GM18505 (cell line): ENCODE measurements around the gene NR2C1.
"Not testable (repeated sequence)": the region's sequence is repeated elsewhere in the genome, so short reads cannot be mapped to it uniquely, and the experiment has no call there.

Experiments
- ATAC-seq: cut with Tn5 transposase; IDR thresholded peaks from one replicate; pipeline ENCODE4 v1.9.1; 2021; ENCODE audit not compliant: unreplicated experiment
- POLR2A ChIP-seq: IDR thresholded peaks from 4 replicates; pipeline ENCODE4 v1.6.1; 2011; ENCODE audit warnings: borderline replicate concordance; ENCODE audit not compliant: insufficient read depth, insufficient read length; ENCODE audit errors: extremely low read depth

Gene NR2C1

GRCh38 chr12:95003213-95003920, 70.1 kb downstream of the NR2C1 start, which contains the start of gene NDUFA12:
NDUFA12 (minus strand) TSS chr12:95003697; CDS start chr12:95003680, 17 bp downstream.
- peak; percentile 99 for ATAC-seq
- peak; percentile 97 for TF ChIP-seq POLR2A

DNA sequence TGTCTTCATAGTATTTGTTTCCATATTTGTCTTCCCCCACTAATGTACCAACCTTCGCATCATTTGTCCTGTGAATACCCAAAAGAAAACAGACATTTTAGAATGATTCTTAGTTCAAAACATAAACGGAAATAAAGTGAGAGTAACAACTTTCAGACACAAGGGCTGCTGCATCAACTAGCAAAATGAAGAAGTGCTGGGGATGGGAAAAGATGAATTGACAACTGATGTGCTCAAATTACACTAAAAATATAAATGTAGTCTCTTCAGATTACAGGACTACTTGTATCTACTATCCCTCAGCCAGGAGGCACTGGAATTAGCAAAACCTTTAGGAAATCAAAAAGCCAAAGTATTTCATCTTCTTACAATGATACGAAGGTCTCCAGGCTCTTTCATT, 70.7 kb downstream of the NR2C1 start:
- TF ChIP-seq POLR2A = no peak
- ATAC-seq = no peak

GRCh38 chr12:94998326-94998725, 75.1 kb downstream of the NR2C1 start:
- ATAC-seq = no peak
- TF ChIP-seq POLR2A = no peak

DNA sequence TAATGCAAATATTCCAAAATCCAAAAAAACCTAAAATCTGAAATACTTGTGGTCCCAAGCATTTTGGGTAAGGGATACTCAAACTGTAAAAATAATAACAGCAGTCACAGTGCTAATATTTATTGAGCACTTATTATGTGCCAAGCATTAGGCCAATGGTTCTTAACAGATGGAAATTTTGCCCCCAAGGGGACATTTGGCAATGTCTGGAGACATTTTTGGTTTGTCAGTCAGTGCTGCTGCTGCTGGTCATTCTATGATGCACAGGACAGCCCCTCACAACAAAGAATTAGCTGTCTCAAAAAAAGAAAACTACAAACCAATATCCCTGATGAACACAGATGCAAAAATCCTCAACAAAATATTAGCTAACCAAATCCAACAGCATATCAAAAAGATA, 75.7 kb downstream of the NR2C1 start:
- no peak for ATAC-seq
- TF ChIP-seq POLR2A = no peak

DNA sequence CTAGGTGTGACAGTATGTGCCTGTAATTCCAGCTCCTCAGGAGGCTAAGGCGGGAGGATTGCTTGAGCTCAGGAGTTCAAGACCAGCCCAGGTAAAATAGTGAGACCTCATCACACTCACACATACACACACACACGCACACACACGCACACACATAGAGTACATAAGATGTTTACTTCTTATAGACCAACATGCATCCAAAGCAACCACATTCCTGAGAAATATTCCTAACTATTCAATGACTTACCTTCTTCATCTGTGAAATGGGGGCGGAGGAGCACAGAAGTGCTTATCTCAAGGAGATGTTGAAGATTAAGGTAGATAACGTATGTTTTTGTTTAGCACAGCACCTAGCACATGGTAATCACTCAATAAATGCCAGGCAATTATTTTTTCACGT, 76.4 kb downstream of the NR2C1 start:
- ATAC-seq = no peak
- no peak for TF ChIP-seq POLR2A

GRCh38 chr12:94994312-94994711, 79.1 kb downstream of the NR2C1 start:
- TF ChIP-seq POLR2A = no peak
- ATAC-seq = no peak

- ATAC-seq = not testable (repeated sequence)
These were observed 79.6 kb downstream of the NR2C1 start for GRCh38 chr12:94993855-94994254.

DNA sequence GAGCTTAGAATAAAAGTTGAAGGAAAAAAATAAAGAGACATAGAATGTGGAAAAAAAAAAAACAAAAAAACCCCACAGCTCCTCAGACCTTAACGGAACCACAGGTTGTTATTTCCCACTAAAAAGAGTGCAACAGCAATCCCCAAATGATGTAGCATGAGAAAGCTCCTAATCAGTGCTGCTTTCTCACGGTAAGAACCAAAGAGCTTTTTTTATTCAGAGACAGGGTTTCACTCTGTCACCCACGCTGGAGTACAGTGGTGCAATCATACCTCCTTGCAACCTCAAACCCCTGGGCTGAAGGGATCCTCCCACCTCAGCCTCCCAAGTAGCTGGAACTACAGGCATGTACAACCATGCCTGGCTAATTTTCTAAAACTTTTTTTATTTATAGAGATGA, 83.2 kb downstream of the NR2C1 start:
- TF ChIP-seq POLR2A = no peak
- no peak for ATAC-seq

DNA sequence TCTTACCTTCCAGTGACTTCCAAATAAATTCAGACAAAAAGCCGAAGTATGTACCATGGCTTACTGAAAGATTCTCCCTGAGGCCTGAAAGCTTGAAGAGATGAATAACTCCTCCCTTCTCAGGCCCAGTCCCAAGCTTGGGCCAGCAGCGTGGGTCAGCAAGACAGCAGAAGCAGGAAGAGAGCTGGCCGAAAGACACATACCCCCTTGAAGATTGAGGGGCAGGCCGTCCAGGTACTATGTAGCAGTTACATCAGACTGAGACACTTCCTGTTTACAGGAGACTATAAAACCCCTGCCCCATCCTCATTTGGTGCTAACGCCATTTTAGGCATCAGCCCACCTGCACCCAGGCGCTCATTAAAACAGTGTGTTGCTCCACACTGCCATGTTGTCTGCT, 84.9 kb downstream of the NR2C1 start:
- ATAC-seq = no peak
- no peak for TF ChIP-seq POLR2A

GRCh38 chr12:94987801-94988200, 85.6 kb downstream of the NR2C1 start:
- ATAC-seq = no peak
- TF ChIP-seq POLR2A = no peak

DNA sequence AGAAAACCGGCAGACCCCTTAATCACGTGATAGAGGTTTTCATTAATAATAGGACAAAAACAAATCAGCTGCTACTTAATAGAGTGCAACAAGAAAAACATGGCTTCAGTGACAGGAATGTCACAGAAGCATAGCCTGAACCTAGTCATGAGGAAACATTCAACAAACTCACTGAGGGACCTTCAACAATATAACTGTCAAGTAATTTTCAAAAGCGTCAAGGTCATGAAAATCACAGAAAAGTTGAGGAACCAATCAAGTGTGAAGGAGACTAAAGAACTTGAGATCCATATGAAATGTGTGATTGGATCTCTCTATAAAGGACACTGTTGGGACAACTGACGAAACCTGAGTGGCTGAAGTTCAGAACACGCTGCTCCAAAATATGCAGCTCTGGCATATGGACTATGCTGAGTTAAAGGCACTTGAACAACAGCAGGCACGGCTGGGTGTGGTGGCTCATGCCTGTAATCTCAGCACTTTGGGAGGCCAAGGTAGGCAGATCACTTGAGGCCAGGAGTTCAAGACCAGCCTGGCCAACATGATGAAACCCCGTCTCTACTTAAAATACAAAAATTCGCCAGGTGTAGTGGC, 86.2 kb downstream of the NR2C1 start:
- ATAC-seq = no peak
- TF ChIP-seq POLR2A = no peak

GRCh38 chr12:94985099-94985498, 88.3 kb downstream of the NR2C1 start:
- ATAC-seq = not testable (repeated sequence)

DNA sequence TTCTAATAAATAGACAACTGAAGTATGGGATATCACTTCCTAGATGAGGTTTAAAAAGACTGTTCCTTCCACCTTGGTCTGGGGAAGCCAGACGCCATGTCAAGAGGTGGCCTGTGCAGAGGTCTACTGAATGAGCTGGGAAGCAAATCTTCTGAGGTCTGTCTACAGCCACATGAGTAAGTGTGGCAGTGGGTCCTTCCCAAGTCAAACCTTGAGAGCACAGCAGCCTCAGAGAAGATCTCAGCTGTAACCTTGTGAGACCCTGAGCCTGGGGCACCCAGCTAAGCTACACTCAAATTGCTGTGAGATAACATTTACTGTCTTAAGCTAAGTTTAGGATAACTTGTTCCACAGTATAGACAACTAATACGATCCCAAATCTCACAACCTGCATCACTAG, 90.1 kb downstream of the NR2C1 start:
- TF ChIP-seq POLR2A = no peak
- ATAC-seq = no peak

- TF ChIP-seq POLR2A = no peak
- no peak for ATAC-seq
These were observed 91.0 kb downstream of the NR2C1 start for GRCh38 chr12:94982456-94982855.

DNA sequence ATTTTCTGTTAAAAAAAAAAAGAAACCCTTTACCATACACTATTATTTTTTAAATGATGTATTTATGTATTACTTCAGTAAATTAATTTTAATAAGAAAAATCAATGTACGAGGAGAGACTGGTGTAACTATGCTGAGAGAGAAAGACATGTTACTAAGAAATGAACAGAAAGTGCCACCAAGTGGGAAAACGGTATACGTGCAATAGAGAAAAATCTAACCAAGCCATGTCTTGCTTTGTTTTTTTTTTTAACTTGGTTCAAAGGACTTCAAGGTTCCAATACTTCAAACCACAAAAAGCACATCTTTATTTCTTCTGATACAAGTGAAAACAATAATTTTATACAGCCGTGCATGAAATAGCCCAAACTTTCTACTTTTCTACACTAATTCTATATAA, 92.8 kb downstream of the NR2C1 start:
- no peak for ATAC-seq
- TF ChIP-seq POLR2A = no peak
